Activated T-helper 1 cell treated with anti-CD3 and anti-CD28 coated beads, Interleukin-2, amount 50 U/mL, for 16 hours (primary cell): ENCODE data around the gene TPRG1L.
A peak's percentile ranks its signal among the peaks of the same experiment; 100 is the strongest.
"Not testable (repeated sequence)": the region's sequence is repeated elsewhere in the genome, so short reads cannot be mapped to it uniquely, and the experiment has no call there.

Experiments
- DNase-seq, 2 donors: peaks; one replicate each; pipeline ENCODE4 v3.0.0-alpha.2; 2020; ENCODE audit warnings: low read depth in 1 of 2, low spot score in 1 of 2

Gene TPRG1L

GRCh38 chr1:3624200-3625136 is at the start of gene TPRG1L:
Gene TPRG1L, plus strand, starts transcription at chr1:3625015. Its CDS starts 58 bp downstream, at chr1:3625073.
- peak; percentile 96 to 99 for DNase-seq

- DNase-seq = not testable (repeated sequence)
Measured at GRCh38 chr1:3575515-3575914, 49.3 kb upstream of the TPRG1L start.

- DNase-seq = no peak
Measured at GRCh38 chr1:3575993-3576392, 48.8 kb upstream of the TPRG1L start.

DNA sequence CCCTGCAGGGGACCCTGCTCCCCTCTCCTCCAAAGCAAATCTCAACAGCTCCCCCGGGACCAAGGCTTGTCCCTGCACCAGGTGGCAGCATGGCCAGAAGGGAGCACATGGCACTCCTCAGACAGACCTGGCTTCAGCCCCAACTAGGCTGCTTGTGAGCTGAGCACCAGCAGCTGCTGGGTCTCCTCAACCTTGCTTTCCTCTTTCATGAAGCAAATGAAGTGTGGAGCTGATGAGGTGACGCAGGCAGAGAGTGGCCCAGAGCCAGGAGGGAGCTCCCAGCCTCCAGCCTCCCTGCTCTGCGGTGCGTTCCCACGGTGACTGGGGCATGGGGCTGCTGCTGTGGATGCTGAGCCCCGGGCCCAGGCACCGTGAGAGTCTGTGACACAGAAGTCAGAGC is 47.5 kb upstream of the TPRG1L start:
- DNase-seq = no peak

DNA sequence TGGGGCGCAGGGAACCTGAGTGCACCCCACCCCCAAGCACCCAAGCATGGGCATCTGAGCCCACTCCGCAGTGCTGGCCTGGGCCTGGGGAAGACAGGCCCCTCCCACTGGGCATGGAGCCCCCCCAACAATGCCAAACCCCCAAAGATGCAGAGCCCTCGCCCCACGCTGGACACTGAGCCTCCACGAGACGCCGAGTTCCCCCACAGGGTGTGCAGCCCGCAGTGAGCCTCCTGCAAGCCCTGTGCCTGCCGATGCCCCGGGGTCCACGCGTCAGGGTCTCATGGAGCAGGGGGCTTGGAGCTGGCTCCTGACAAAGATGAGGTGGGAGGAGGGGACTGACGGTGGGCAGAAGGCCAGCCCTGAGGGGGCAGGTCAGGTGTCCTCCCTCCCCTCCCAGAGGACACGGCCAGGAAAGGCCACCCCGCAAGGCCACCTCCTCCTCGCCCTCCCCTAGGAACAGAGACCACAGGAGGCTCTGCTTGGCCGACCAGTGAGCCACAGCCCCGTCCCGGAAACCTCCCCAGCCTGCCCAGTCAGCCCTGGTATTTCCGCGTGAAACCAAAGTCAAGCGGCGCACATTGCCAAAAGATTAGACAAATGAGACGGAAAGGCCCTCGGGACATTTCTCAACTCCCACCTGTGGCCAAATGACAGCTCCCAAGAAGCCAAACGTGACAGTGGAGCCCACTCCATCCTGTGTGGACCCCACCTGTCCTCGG is 46.9 kb upstream of the TPRG1L start:
- DNase-seq = no peak

DNA sequence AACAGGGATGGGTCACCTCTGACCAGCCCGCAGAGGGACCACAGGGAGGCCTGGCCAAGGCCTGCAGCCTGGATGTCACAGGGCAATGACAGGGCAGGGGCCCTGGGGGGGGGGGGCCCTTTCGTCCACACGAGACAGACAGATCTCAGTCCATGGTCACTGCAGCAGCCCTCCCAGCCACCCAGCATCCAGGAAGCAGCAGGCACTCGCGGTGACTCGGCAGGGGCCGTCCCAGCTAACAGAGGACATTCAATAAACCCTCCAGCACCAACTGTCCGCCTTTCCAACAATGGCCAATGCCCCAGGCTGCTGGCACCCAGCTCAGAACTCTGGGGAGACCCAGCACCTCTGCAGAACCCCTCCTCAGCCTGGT is 46.4 kb upstream of the TPRG1L start:
- DNase-seq = no peak

DNA sequence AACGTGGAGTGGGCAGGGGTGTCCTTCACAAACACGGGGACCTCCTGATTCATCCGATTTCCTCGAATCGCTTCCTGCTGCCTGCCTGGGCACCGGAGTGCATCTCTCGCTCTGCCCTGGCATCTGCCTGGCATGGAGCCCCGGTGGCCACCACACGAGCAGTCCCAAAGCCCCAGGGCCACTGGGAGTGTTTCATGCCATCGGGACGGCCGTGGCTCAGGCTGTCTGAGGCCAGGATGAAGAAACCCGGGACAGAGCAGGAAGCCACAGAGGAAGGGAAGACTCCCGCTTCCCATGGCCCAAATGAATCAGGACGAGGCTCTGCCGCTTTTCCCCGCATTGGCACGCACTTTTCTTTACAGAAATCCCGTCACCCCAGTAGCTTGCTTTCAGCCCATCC is 45.9 kb upstream of the TPRG1L start:
- no peak for DNase-seq

GRCh38 chr1:3579626-3580025 is 45.2 kb upstream of the TPRG1L start:
- no peak for DNase-seq

DNA sequence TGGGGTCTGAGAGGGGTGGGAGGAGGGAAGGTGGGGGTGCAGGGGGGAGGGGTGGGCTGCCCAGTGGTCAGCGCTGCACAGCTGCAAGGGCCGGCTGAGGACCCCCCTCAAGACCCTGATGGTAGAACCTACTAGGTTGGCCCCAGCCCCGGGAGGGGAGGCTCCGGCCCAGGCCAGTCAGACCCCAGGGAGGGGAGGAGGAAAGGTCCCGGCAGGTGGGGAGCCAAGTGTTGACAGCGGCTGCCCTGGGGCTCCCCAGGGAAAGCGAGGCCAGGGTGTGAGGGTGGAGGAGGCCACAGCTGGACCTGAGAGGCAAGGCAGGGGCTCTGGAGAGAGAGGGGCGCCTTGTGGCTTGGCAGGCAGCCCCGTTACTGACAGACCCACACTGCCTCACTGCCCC is 44.6 kb upstream of the TPRG1L start:
- DNase-seq = no peak

DNA sequence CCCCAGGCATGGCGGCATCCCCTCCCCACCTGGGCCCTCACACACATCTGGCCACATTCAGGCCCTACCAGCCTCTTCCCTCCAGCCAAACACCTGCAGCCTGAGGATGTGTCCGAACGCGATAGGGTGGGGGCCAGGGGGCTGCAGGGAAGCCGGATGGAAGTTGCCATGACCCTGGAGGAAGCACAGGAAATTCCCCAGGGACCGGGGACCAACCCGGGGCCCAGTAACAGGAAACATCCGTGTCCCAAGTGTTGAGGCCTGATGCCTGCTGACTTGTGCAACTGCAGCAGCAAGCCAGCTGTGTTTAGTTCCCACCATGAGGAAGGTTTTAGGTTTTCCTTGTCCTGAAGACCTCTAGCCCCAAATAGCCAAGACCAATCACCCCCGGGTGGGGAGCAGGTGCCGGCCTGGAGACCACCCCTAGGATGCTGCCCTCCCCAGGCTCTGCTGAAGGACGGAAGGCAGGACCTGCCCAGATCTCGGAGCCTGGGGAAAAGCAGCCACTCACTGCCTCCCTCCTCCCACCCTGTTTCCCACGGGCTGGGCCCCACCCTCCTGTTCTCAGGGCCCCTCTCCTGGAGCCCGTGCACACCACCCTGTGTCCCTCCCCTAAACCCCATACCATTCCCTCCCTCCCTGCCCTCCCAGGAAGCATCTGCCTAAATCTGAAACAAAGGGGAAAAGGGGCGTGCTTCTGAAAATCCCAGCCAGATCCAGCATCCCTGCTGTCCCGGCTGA is 43.3 kb upstream of the TPRG1L start:
- DNase-seq = no peak

DNA sequence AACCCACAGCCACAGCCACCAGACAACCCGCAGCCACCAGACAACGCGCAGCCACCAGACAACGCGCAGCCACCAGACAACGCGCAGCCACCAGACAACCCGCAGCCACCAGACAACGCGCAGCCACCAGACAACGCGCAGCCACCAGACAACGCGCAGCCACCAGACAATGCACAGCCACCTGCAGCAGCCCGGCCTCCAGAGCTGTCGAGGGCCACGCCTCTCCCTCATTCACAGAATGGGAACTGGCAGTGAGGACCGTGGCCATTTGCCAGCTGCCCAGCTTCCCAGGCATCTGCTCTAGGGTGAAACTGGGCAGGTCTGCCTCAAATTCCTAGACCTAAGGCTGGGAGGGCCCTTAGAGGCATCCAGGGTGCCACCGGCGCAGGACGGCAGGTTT is 41.1 kb upstream of the TPRG1L start:
- DNase-seq = not testable (repeated sequence)

DNA sequence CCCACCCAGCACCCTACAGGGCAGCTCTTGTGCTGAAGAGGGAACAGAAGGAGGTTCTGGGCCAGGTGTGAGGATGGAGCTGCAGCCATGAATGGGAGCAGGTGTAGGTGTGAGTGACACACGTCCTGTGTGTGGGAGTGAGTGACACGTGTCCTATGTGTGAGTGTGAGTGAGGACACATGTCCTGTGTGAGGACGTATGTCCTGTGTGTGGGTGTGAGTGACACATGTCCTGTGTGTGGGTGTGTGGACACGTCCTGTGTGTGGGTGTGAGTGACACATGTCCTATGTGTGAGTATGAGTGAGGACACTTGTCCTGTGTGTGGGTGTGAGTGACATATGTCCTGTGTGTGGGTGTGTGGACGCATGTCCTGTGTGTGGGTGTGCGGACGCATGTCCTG is 39.9 kb upstream of the TPRG1L start:
- no peak for DNase-seq

GRCh38 chr1:3585353-3585868 is 39.4 kb upstream of the TPRG1L start:
- DNase-seq = not testable (repeated sequence)

- no peak for DNase-seq
Measured at GRCh38 chr1:3585940-3586568, 38.8 kb upstream of the TPRG1L start.

- DNase-seq = no peak
Measured at GRCh38 chr1:3586986-3587759, 37.6 kb upstream of the TPRG1L start.

- no peak for DNase-seq
Measured at GRCh38 chr1:3588395-3588794, 36.4 kb upstream of the TPRG1L start.

- no peak for DNase-seq
Measured at GRCh38 chr1:3590139-3590763, 34.6 kb upstream of the TPRG1L start.

DNA sequence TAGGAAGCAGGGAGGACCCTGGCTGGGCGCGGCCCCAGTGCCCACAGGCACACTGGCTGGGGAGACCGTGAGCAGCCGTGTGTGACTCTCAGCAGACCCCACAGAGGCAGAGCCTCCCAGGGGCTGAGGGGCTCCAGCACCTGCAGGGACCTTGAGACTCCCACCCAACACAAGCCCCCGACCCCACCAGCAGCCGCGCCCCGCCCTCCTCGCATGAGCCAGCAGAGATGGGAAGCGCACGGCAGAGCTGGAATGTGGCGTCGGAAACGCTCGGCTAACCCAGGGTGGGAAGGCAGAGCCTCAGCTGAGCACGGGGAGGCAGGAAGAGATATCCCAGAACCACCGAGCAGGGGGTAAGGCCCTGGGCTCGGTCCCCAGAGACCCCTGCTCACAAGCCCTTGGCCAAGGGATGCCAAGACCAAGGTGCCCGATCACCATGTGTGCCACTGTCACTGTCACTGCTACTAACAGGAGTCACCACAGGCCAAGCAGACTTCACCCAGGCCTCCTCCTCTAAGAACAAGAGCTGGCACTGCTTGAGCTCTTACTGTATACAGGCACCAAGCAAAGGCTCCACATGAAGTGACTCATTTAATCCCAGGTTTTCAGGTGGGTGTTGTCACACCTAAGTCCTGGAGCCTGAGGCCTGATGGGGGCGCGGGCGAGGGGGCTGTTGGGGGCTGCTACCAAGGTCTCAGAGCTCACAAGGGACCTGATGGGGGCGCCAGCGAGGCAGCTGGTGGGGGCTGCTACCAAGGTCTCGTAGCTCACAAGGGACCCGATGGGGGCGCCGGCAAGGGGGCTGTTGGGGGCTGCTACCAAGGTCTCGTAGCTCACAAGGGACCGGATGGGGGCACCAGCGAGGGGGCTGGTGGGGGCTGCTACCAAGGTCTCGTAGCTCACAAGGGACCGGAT is 33.6 kb upstream of the TPRG1L start:
- DNase-seq = no peak

DNA sequence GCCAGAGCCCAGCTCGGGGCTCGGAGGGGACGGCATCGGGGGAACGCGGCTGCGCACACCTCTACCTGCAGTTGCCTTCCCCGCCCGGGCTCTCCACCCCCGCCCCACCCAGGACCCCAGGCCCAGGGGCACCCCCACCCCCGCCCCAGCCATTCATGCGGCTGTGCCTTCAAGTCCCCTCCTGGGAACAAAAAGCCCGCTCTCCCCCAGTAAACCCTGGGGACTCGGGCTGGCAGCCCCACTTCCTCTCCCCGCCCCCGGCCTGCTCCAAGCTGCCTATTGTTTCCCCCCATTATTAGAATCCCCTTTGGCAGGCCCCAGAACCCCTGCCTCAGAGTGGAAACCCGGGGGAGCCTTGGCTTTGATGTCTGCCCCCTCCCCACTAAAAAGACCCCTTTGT is 31.5 kb upstream of the TPRG1L start:
- DNase-seq = no peak
